ENCODE measurements around the gene CNFN. TPM values are rescaled to one million over a fixed set of nuclear protein-coding genes. Genes with fewer than 3 reads are reported as not detected.

The CNFN gene
- total and polyA plus RNA-seq, 9 donors: 0.47 to 0.91 TPM; not detected in 7

DNA sequence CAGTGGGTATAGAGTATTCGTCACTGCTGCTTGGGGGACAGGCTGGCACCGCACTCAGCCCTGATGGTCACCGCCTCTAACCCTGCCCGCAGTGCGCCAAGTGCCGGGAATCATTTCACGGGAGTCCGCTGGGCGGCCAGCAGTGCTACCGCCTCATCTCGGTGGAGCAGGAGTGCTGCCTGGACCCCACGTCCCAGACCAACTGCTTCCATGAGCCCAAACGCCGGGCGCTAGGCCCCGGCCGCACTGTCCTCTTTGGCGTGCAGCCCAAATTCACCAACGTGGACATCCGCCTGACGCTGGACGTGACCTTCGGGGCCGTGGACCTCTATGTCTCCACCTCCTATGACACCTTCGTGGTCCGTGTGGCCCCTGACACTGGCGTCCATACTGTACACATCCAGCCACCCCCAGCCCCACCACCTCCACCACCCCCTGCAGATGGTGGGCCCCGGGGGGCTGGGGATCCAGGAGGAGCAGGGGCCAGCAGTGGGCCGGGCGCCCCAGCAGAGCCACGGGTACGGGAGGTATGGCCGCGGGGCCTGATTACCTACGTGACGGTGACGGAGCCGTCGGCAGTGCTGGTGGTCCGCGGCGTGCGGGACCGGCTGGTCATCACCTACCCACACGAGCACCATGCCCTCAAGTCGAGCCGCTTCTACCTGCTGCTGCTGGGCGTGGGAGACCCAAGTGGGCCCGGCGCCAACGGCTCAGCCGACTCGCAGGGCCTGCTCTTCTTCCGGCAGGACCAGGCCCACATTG is 14.5 kb downstream of the CNFN start:
- Histone ChIP-seq H3K36me3 (no peaks in the 10 kb centered on the region), H3K9me3 (no peaks in the 10 kb centered on the region), H3K27ac (no peak overlapping the region), H3K27me3 (no peaks in the 10 kb centered on the region), H3K4me3 (no peak overlapping the region), H3K4me1 (ENCODE audit: insufficient read depth) (no peaks in the 10 kb centered on the region)
- TF ChIP-seq, protein P1, sequence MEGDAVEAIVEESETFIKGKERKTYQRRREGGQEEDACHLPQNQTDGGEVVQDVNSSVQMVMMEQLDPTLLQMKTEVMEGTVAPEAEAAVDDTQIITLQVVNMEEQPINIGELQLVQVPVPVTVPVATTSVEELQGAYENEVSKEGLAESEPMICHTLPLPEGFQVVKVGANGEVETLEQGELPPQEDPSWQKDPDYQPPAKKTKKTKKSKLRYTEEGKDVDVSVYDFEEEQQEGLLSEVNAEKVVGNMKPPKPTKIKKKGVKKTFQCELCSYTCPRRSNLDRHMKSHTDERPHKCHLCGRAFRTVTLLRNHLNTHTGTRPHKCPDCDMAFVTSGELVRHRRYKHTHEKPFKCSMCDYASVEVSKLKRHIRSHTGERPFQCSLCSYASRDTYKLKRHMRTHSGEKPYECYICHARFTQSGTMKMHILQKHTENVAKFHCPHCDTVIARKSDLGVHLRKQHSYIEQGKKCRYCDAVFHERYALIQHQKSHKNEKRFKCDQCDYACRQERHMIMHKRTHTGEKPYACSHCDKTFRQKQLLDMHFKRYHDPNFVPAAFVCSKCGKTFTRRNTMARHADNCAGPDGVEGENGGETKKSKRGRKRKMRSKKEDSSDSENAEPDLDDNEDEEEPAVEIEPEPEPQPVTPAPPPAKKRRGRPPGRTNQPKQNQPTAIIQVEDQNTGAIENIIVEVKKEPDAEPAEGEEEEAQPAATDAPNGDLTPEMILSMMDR (IDR thresholded peaks at IDR 0.05): no peak
- no peak for TF ChIP-seq POLR2A (IDR thresholded peaks at IDR 0.05)
- TF ChIP-seq EP300 (IDR thresholded peaks at IDR 0.05): no peak
- no peak for DNase-seq
- intact Hi-C loops (cut with DNase I): no loop called here
- WGBS, 3 donors: 88 to 92% (median 89%) methylated on average over 52 to 54 of the region's 54 CpGs

DNA sequence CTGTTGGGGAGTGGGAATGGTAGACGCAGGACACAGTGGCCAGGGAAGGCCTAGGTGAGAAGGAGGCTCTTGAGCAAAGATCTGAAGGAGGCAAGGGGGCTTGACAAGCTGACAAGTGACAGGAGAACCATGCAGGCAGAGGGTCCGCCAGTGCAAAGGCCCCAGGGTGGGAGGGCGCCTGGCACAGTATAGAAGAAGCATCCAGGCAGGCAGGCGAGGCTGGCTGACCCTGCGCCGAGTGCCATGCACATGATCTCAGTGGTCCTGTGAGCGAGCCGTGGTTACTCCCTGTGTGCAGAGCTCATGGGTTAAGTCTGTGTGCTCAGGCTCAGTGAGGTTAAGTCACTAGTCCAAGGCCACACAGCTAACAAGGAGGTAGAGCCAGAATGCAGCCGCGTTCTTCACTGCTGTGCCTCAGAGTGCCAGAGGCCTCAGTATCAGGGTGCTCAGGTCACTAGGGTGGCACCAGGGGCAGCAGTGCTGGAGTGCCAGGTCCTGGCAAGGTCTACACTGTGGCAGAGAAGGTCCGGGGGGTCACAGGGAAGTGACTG is 15.2 kb downstream of the CNFN start:
- Histone ChIP-seq H3K27me3 (no peaks in the 10 kb centered on the region), H3K4me1 (ENCODE audit: insufficient read depth) (no peaks in the 10 kb centered on the region), H3K36me3 (no peaks in the 10 kb centered on the region), H3K4me3 (no peak overlapping the region), H3K9me3 (no peaks in the 10 kb centered on the region), H3K27ac (no peak overlapping the region)
- TF ChIP-seq POLR2A (IDR thresholded peaks at IDR 0.05): no peak
- no peak for TF ChIP-seq EP300 (IDR thresholded peaks at IDR 0.05)
- TF ChIP-seq, protein P1 (IDR thresholded peaks at IDR 0.05): no peak
- no peak for DNase-seq
- intact Hi-C loops (cut with DNase I): loop anchor here in 1 of 4 donors (1.0 kb wide), 1 partner anchor 239 kb away; no protein-coding TSS in a partner anchor
- WGBS, 3 donors: 84 to 89% (median 88%) methylated on average over 11 of the region's 11 CpGs

DNA sequence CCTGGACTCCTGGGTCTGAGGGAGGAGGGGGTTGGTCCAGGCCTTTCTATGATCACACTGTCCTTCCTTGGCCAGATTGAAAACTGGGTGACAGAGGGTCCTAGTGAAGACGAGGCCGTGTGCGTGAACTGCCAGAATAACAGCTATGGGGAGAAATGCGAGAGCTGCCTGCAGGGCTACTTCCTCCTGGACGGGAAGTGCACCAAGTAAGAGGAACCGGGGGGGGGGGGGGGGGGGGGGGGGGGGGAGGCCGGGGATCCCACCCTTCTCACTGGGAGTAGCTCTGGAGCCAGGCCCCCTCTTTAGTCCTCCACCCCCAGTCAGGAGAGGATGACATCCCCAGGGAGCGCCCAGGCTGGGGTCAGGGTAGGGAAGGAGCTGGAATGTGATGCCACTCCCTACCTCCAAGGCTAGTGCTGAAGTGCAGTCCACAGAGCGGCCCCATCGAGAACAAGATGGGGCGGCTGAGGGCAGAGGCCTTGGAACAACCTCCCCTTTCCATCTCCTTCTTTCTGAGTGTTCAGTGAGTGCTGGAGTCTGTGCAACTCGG is 19.4 kb downstream of the CNFN start:
- DNase-seq: no peak
- intact Hi-C loops (cut with DNase I): no loop called here
- Histone ChIP-seq H3K4me3 (no peak overlapping the region), H3K9me3 (no peaks in the 10 kb centered on the region), H3K27ac (no peak overlapping the region), H3K27me3 (no peaks in the 10 kb centered on the region), H3K36me3 (no peaks in the 10 kb centered on the region), H3K4me1 (ENCODE audit: insufficient read depth) (no peaks in the 10 kb centered on the region)
- WGBS, 3 donors: 80 to 84% (median 81%) methylated on average over 9 to 11 of the region's 12 CpGs
- no peak for TF ChIP-seq EP300 (IDR thresholded peaks at IDR 0.05)

DNA sequence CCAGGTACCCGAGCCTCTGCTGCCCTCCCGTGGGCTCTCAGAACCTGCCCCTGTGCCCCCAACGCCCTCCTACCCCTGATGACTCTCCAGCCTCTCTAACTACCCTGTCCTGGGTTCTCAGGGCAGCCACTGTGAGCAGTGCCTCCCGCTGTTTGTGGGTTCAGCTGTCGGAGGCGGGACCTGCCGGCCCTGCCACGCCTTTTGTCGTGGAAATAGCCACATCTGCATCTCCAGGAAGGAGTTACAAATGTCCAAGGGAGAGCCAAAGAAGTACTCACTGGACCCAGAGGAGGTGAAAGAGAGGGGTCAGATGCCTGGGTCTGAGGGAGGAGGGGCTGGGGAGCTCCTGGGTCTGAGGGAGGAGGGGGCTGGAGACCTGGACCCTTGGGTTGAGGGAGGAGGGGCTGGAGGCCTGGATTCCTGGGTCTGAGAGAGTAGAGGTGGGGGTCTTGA is 20.0 kb downstream of the CNFN start:
- Histone ChIP-seq H3K9me3 (no peaks in the 10 kb centered on the region), H3K27me3 (no peaks in the 10 kb centered on the region), H3K4me1 (ENCODE audit: insufficient read depth) (no peaks in the 10 kb centered on the region), H3K4me3 (no peak overlapping the region), H3K27ac (no peak overlapping the region), H3K36me3 (no peaks in the 10 kb centered on the region)
- 72 to 80% (median 76%) methylated on average over 8 to 9 of the region's 9 CpGs for WGBS, 3 donors
- TF ChIP-seq EP300 (IDR thresholded peaks at IDR 0.05) (no peak), POLR2A (IDR thresholded peaks at IDR 0.05) (no peak)
- TF ChIP-seq, protein P1 (IDR thresholded peaks at IDR 0.05): no peak
- intact Hi-C loops (cut with DNase I): no loop called here
- no peak for DNase-seq

Measured in ovary (tissue), 9 donors.